ENCODE data around the gene GJE1.

Gene GJE1

DNA sequence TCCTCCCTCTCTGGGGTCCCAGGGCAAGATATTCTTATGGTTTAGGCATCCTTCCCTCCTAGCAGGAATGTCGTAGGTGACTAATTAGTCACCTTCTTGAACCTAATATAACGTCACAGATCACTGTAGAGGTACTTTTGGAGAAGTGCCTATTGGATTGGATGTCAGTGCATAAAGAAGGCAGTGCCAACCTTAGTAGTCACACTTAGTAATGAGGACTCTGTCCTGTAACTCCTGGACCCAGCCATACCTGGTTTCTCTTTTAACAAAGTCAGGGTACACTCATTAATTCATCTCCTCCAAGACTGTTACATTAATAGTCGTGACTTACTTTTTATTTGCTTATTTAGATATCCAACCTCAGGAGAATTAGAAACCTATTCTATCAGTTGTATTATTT is 34.3 kb downstream of the GJE1 start:
- DNase-seq = no peak

DNA sequence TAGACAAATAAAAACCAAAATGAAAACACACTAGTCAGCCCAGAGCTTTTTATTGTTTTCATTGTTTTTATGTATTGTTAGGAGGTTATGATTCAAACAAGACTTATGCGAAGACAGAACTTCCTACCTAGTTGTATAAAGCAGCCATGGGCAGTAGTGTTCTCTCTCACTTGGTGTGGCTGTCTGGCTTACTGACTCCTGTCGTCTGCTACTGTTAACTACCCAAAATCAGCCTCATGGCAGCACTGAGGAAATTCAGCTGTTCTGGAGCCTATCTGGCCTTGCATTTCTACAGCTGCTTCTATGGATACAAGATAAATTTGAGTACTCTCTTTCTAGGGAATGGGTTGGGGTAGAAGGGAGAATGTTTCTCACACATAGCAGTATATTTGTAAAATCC is 34.8 kb downstream of the GJE1 start:
- no peak for DNase-seq

DNA sequence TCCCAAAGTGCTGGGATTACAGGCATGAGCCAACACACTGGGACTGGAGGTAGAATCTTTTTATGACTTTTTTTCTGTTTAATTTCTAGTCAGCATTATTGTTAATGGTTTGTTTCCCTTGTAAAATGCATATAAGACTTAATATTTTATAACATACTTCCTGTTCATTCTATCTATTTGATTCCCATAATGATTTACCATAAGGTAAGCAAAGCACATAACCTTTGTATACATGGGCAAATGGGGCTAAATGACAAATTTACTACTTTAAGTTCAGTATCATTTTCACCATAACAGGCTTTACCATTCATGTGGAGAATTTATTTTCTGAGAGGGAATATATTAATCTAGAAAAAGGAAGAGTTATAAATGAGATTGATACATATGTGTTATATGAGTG is 38.6 kb downstream of the GJE1 start:
- DNase-seq = no peak

DNA sequence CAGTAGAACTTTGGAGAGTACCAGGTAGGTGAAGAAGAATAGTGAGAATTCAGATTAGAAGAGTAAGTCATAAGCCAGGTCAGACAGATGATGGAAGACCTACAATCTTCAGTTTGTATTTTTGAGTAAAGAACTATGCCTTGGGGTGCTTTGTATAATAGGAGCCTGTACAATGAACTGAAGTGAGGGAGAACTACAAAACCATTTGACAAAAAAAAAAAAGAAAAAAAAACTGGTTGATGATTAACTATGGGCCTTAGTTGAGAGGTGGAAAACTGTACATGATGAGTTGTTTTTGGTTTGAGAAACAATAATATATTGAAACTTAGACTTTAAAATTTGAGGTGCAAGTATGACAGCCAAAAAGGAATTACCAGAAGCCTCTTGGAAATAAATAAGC is 40.0 kb downstream of the GJE1 start:
- no peak for DNase-seq

DNA sequence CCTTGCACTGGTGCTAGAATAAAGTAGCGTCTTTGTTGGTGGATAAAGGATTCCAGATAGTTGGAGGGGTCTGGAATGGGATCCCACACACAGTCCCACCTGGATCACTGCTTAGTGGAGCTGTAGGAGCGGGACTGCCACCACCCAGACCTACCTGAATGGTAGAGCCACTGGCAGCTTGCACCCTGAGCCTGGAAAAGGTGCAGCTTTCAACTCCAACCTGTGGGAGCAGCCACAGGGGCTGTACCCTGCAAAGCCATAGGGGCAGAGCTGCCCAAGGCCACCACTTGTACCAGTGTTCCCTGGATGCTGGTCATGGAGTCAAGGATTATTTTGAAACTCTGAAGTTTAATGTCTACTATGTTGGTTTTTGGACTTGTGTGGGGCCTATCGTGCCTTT is 41.3 kb downstream of the GJE1 start:
- DNase-seq = no peak

DNA sequence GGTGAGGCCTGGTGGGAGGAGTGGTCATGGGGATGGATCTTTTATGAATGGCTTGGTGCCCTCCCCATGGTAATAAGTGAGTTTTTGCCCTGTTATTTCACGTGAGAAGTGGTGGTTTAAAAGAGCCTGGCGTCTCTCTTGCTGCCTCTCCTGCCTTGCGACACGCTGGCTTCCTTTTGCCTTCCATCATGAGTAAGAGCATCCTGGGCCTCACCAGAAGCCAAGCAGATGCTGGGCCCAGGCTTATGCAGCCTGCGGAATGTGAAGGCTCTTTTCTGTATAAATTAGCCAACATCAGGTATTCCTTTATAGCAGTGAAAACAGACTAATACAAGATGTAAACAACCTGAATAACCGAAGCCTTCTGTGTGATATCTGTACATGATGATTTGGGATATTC is 42.0 kb downstream of the GJE1 start:
- DNase-seq = no peak

DNA sequence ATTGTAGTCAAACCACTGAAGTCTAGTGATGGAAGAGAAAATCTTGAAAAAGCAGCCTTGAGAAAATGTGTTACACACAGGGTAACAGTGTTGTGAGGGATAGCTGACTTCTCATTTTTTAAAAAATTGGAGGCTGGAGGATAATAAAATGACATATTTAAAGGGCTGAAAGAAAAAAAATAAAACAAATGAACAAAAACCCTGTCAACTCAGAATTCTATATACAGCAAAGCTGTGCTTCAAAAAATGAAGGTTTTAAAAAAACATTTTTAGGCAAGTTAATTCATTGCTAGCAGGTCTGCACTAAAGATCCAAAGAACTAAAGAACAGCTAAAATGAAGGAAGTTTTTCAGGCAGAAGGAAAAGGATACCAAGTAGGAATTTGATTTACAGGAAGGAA is 45.4 kb downstream of the GJE1 start:
- no peak for DNase-seq

DNA sequence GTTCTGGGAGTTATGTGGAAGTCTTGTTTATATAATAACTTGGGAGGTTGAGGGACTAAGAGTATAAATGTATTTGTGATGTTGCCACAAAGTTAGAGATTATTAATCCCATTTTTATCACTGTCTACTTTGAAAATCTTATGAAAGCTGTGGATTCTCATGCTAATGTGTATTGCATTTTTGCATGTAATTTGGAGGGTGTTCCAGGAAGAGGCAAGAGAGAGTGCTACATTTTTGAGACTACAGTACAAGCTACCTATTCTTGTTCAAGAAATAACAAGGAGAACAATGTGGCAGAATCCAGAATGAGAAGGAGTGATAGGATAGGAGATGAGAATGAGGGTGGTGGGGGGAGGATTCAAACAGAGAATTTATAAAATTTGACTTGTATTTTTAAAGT is 49.3 kb downstream of the GJE1 start:
- DNase-seq = no peak

DNA sequence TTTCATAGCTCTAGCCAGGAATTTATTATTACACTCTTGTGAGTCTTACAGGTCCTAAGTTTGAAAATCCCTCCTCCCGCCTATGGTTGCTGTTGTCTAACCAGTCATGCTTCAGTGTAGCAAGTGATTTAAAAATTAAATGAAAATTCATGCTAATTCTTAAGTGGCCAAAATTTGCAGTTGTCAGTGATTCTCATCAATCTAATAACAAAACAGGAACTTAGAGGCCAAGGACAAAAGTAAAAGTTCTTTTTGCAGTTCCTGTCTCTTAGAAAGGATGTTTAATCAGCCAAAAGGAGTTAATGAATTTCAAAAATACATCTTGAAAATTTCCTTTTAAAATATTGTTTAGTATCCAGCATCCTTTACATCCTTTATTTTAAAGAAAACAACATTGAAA is 50.6 kb downstream of the GJE1 start:
- DNase-seq = no peak

DNA sequence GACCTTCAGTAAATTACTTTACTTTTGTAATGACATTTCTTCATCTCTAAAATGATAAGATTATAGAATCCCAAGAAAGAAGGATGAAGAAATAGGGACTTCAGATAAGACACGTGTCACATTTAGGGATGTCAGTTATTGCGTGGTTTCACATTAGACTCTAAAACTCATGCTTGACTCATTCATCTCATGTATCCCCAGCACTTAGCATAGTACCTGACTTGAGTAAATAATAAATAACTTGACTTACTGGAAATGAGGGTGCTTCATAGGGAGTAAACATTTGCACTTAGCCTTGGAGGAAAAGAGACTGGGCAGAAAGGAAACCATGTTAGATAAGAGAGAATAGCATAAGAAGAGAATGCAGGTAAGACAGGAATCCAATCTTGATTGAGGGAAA is 51.6 kb downstream of the GJE1 start:
- no peak for DNase-seq

All from inflammatory macrophage (primary cell).